ENCODE data around the gene TSHZ2.

The TSHZ2 gene

GRCh38 chr20:53381568-53382262 lies 409.6 kb downstream of the TSHZ2 start:
- TF ChIP-seq, protein P1, sequence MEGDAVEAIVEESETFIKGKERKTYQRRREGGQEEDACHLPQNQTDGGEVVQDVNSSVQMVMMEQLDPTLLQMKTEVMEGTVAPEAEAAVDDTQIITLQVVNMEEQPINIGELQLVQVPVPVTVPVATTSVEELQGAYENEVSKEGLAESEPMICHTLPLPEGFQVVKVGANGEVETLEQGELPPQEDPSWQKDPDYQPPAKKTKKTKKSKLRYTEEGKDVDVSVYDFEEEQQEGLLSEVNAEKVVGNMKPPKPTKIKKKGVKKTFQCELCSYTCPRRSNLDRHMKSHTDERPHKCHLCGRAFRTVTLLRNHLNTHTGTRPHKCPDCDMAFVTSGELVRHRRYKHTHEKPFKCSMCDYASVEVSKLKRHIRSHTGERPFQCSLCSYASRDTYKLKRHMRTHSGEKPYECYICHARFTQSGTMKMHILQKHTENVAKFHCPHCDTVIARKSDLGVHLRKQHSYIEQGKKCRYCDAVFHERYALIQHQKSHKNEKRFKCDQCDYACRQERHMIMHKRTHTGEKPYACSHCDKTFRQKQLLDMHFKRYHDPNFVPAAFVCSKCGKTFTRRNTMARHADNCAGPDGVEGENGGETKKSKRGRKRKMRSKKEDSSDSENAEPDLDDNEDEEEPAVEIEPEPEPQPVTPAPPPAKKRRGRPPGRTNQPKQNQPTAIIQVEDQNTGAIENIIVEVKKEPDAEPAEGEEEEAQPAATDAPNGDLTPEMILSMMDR (IDR thresholded peaks at IDR 0.05), result no peak

DNA sequence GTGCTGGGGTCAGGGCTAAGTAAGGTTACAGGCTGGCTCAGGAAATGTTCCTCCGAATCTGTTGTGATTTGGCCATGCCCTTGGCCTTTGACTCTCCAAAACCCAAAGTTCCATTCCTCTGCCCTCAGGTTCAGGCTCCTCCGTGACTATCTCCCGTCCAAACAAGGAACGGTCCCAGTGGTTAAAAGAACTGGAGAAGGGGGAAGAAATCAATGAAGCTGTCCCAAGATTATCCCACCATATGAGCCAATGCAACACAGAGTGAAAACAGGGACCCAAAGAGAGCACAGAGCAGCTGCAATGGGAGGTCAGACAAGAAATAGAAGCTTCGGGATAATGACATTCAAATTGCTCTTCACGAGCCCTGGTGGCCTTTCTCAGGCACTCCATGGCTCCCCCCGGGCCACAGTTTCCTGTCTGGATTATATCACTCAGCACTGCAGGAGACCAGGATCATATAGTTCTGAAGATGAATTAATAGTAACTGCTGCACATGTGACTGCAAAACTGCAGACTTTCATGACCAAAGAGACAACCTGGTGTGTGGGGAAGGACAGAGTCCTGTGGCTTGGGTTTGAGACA lies 410.2 kb downstream of the TSHZ2 start:
- TF ChIP-seq, protein P1 (IDR thresholded peaks at IDR 0.05), result no peak

DNA sequence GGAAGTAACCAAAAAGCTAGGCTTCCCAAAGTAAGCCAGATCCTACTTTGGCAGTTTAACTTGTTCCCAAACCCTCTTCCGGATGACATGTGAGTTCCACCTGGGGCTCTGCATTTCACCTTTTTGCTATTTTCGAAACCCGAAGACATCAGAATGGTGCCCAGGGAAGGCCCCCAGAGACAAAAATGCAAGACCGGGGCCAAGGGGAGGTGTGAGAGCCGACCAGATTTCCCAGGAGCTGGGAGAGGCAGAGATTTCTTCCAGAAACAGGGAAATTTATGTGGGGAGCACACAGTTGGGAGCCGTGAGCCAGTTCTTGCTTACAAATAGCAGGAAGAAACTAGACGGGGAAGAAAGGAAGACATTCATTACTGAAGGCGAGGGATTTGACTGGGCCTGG lies 411.8 kb downstream of the TSHZ2 start:
- TF ChIP-seq, protein P1 (IDR thresholded peaks at IDR 0.05), result no peak

DNA sequence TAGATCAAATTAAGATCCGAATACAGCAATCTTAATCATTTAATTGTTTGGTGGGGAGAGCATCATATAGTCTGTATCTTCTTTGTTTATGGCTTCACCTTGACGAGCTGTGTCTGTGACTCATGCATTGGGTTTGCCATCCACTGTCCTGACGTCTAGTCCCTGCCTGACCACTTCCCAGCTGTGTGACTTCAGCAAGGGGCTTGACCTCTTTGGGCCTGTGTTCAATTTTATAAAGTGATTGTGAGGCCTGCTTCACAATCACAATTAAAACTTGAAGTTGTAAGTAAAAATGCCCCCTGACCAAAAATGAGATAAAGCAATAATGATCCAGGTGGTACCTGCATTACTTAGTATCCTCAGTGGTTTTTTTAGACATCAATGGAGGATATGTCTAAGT lies 412.2 kb downstream of the TSHZ2 start:
- TF ChIP-seq, protein P1 (IDR thresholded peaks at IDR 0.05), result no peak

- TF ChIP-seq, protein P1 (IDR thresholded peaks at IDR 0.05), result no peak
These were observed 414.0 kb downstream of the TSHZ2 start for GRCh38 chr20:53385941-53386767.

DNA sequence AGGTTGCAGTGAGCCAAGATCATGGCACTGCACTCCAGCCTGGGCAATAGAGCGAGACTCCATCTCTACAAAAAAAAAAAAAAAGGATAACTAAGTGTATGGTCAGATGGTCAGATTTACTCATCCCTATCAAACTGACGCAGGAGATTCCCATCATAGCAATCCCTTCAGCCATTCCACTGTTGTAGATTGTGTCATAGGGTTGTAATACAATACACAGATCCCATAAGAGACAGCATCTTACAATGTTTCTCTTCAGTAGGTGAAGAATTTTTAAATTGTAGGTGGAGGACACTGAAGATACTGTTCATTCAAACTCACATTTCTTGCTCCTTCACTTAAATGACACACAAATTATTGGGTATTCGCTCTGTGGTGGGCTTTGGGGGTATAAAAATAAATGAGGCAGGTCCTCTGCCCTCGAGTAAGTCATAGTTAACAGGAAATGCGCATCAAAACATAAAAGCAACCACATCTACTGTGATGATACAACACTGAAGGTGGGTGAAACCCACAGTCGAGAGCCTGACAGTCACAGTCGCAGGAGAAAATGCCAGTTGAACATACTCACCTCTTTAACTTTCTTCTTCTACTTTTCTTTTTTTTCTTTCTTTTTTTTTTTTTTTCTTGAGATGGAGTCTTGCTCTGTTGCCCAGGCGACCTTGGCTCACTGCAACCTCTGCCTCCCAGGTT lies 416.0 kb downstream of the TSHZ2 start:
- TF ChIP-seq, protein P1 (IDR thresholded peaks at IDR 0.05), result no peak
